Measurements from ENCODE around the gene TMSB10. TPM values are rescaled to one million over a fixed set of nuclear protein-coding genes. Genes with fewer than 3 reads are reported as not detected.
A peak's percentile ranks its signal among the peaks of the same experiment; 100 is the strongest.

The TMSB10 gene
- total RNA-seq, 1 donor from 2014 or later: 3,273 TPM

- peak overlapping the region; percentile 87 for H3K27ac Mint-ChIP-seq (ENCODE audit: unreplicated experiment)
- no peak for TF ChIP-seq CTCF (IDR thresholded peaks at IDR 0.05; ENCODE audit: partially characterized antibody, unreplicated experiment)
- H3K27me3 Mint-ChIP-seq (ENCODE audit: unreplicated experiment): peaks cover 23% of the 10 kb centered on the region
- peak overlapping the region; percentile 90 for H3K4me3 Mint-ChIP-seq (ENCODE audit: unreplicated experiment)
- H3K9me3 Mint-ChIP-seq (ENCODE audit: unreplicated experiment): peaks cover 21% of the 10 kb centered on the region
- H3K36me3 Mint-ChIP-seq (ENCODE audit: unreplicated experiment): peaks cover 14% of the 10 kb centered on the region
- peak; percentile 60 for DNase-seq
- peaks cover 5% of the 10 kb centered on the region for H3K4me1 Mint-ChIP-seq (ENCODE audit: low read depth, unreplicated experiment)
These were observed 710 bp upstream of the TMSB10 start for GRCh38 chr2:84904717-84905174.

GRCh38 chr2:84906108-84906899, 848 bp downstream of the TMSB10 start:
- peaks cover 23% of the 10 kb centered on the region for H3K9me3 Mint-ChIP-seq (ENCODE audit: unreplicated experiment)
- peak overlapping the region; percentile 95 for H3K4me3 Mint-ChIP-seq (ENCODE audit: unreplicated experiment)
- H3K27me3 Mint-ChIP-seq (ENCODE audit: unreplicated experiment): peaks cover 26% of the 10 kb centered on the region
- H3K36me3 Mint-ChIP-seq (ENCODE audit: unreplicated experiment): peaks cover 19% of the 10 kb centered on the region
- DNase-seq: peak; percentile 36
- no peak for TF ChIP-seq CTCF (IDR thresholded peaks at IDR 0.05; ENCODE audit: partially characterized antibody, unreplicated experiment)
- H3K4me1 Mint-ChIP-seq (ENCODE audit: low read depth, unreplicated experiment): peaks cover 5% of the 10 kb centered on the region
- H3K27ac Mint-ChIP-seq (ENCODE audit: unreplicated experiment): peak overlapping the region; percentile 98

- no peak for TF ChIP-seq CTCF (IDR thresholded peaks at IDR 0.05; ENCODE audit: partially characterized antibody, unreplicated experiment)
- Mint-ChIP-seq H3K4me3 (ENCODE audit: unreplicated experiment) (peak overlapping the region; percentile 95), H3K27ac (ENCODE audit: unreplicated experiment) (peak overlapping the region; percentile 98), H3K9me3 (ENCODE audit: unreplicated experiment) (peaks cover 23% of the 10 kb centered on the region), H3K36me3 (ENCODE audit: unreplicated experiment) (peaks cover 19% of the 10 kb centered on the region), H3K27me3 (ENCODE audit: unreplicated experiment) (peaks cover 26% of the 10 kb centered on the region), H3K4me1 (ENCODE audit: low read depth, unreplicated experiment) (peaks cover 5% of the 10 kb centered on the region)
- DNase-seq: peak; percentile 52
These were observed 1.7 kb downstream of the TMSB10 start for GRCh38 chr2:84906900-84907714.

- no peak for TF ChIP-seq CTCF (IDR thresholded peaks at IDR 0.05; ENCODE audit: partially characterized antibody, unreplicated experiment)
- no peak for DNase-seq
- H3K4me1 Mint-ChIP-seq (ENCODE audit: low read depth, unreplicated experiment): peaks cover 3% of the 10 kb centered on the region
- peaks cover 19% of the 10 kb centered on the region for H3K36me3 Mint-ChIP-seq (ENCODE audit: unreplicated experiment)
- peaks cover 18% of the 10 kb centered on the region for H3K9me3 Mint-ChIP-seq (ENCODE audit: unreplicated experiment)
- H3K27me3 Mint-ChIP-seq (ENCODE audit: unreplicated experiment): peaks cover 24% of the 10 kb centered on the region
- peak overlapping the region; percentile 14 for H3K27ac Mint-ChIP-seq (ENCODE audit: unreplicated experiment)
- no peak overlapping the region for H3K4me3 Mint-ChIP-seq (ENCODE audit: unreplicated experiment)
These were observed 3.7 kb downstream of the TMSB10 start for GRCh38 chr2:84908948-84909713.

Data from glutamatergic neuron (in vitro differentiated cells).